HEK293 (cell line): ENCODE measurements around the gene SFXN3.

Source experiments
- CTCF ChIA-PET: fragments of 350-600 bp; formaldehyde crosslinking; extraction: SDS; loops from one replicate; lab custom pipeline; 2021; ENCODE audit warnings: antibody characterized with exemption; lab: Yijun Ruan, JAX
- POLR2A ChIA-PET: fragments of 300-600 bp; formaldehyde crosslinking; extraction: SDS; loops from one replicate; lab custom pipeline; 2020; ENCODE audit warnings: antibody characterized with exemption, inconsistent platforms; lab: Yijun Ruan, JAX
- H3K27ac ChIP-seq: fragments of 200-500 bp; sonication (Bioruptor generic); 2 replicates; pipeline ENCODE4 v1.5.1; 2014; ENCODE audit warnings: low read depth, low read length, control low read depth, inconsistent platforms; ENCODE audit errors: extremely low read depth
- H3K36me3 ChIP-seq, 2 experiments: fragments of 200-500 bp in 1 of 2; sonication (Bioruptor generic) in 1 of 2; 1 replicate in 1 of 2; 2 replicates in 1 of 2; pipeline ENCODE4 v1.5.1; 2014 to 2017; ENCODE audit warnings: inconsistent platforms in 2 of 2, low read length in 2 of 2; ENCODE audit not compliant: control insufficient read depth in 2 of 2, insufficient read depth in 1 of 2
- H3K4me1 ChIP-seq: fragments of 200-500 bp; sonication (Bioruptor generic); 2 replicates; pipeline ENCODE4 v1.5.1; 2014; ENCODE audit warnings: mild to moderate bottlenecking, low read length, inconsistent platforms; ENCODE audit not compliant: control insufficient read depth, insufficient read depth
- H3K4me3 ChIP-seq: 2 replicates; pipeline ENCODE4 v1.5.1; 2011; ENCODE audit warnings: low read depth, mild to moderate bottlenecking, control low read depth, low read length, moderate library complexity
- H3K9me3 ChIP-seq: fragments of 200-500 bp; sonication (Bioruptor generic); 2 replicates; pipeline ENCODE4 v1.5.1; 2014; ENCODE audit warnings: low read depth, low read length, inconsistent platforms; ENCODE audit not compliant: control insufficient read depth, insufficient read depth
- EGR2 ChIP-seq: fragments of 450-650 bp; formaldehyde crosslinking; IDR thresholded peaks from 2 replicates; pipeline ENCODE4 v1.5.1; 2016; ENCODE audit warnings: low read depth, missing biosample characterization, missing genetic modification characterization
- PATZ1 ChIP-seq: fragments of 450-650 bp; formaldehyde crosslinking; IDR thresholded peaks from 2 replicates; pipeline ENCODE4 v1.5.1; 2016; ENCODE audit warnings: missing biosample characterization, missing genetic modification characterization
- PRDM1 ChIP-seq: fragments of 450-650 bp; formaldehyde crosslinking; IDR thresholded peaks from 2 replicates; pipeline ENCODE4; 2016; ENCODE audit warnings: missing biosample characterization, missing genetic modification characterization
- PRDM2 ChIP-seq: fragments of 450-650 bp; formaldehyde crosslinking; IDR thresholded peaks from 2 replicates; pipeline ENCODE4 v1.5.1; 2016; ENCODE audit warnings: missing biosample characterization, missing genetic modification characterization, borderline replicate concordance
- SP2 ChIP-seq: fragments of 450-650 bp; formaldehyde crosslinking; IDR thresholded peaks from 2 replicates; pipeline ENCODE4 v1.5.1; 2016; ENCODE audit warnings: missing biosample characterization, missing genetic modification characterization
- ZBTB17 ChIP-seq: fragments of 450-650 bp; formaldehyde crosslinking; IDR thresholded peaks from 2 replicates; pipeline ENCODE4 v1.5.1; 2016; ENCODE audit warnings: missing biosample characterization, missing genetic modification characterization
- ZBTB48 ChIP-seq: fragments of 450-650 bp; formaldehyde crosslinking; IDR thresholded peaks from 2 replicates; pipeline ENCODE4 v1.5.1; 2016; ENCODE audit warnings: missing biosample characterization, missing genetic modification characterization
- ZFHX2 ChIP-seq: fragments of 450-650 bp; formaldehyde crosslinking; conservative IDR thresholded peaks from 2 replicates; pipeline ENCODE4 v1.5.1; 2016; ENCODE audit warnings: missing biosample characterization, missing genetic modification characterization
- ZNF449 ChIP-seq: fragments of 450-650 bp; formaldehyde crosslinking; IDR thresholded peaks from 2 replicates; pipeline ENCODE4 v1.5.1; 2017; ENCODE audit warnings: missing biosample characterization, mild to moderate bottlenecking, missing genetic modification characterization, moderate library complexity
- ZNF600 ChIP-seq: fragments of 450-650 bp; formaldehyde crosslinking; IDR thresholded peaks from 2 replicates; pipeline ENCODE4 v1.5.1; 2016; ENCODE audit warnings: missing biosample characterization, missing genetic modification characterization
- ZNF76 ChIP-seq: fragments of 450-650 bp; formaldehyde crosslinking; IDR thresholded peaks from 2 replicates; pipeline ENCODE4; 2016; ENCODE audit warnings: low read depth, missing biosample characterization, missing genetic modification characterization, borderline replicate concordance
- ZNF837 ChIP-seq: fragments of 450-650 bp; formaldehyde crosslinking; IDR thresholded peaks from 2 replicates; pipeline ENCODE4 v1.5.1; 2016; ENCODE audit warnings: missing biosample characterization, missing genetic modification characterization
- ZSCAN16 ChIP-seq: fragments of 450-650 bp; formaldehyde crosslinking; IDR thresholded peaks from 2 replicates; pipeline ENCODE4 v1.5.1; 2016; ENCODE audit warnings: missing biosample characterization, missing genetic modification characterization

SFXN3 gene

GRCh38 chr10:101007915-101008822 is 22.9 kb upstream of the SFXN3 start:
- TF ChIP-seq ZNF449 (peak; percentile 83), ZNF837 (tag by site-specific recombination) (no peak), ZNF600 (0 out of 2 replicates have a peak, but pooled peaks have one; percentile 34), EGR2 (tag by site-specific recombination) (peak; percentile 93), ZSCAN16 (tag by site-specific recombination) (no peak), ZFHX2 (tag by site-specific recombination) (peak; percentile 88), PRDM1 (peak; percentile 72), ZBTB48 (tag by site-specific recombination) (no peak), PATZ1 (tag by site-specific recombination) (peak; percentile 53), SP2 (tag by site-specific recombination) (peak; percentile 6; the same call in 1 of the 2 replicates)
- no peak overlapping the region for H3K4me3 ChIP-seq
- CTCF ChIA-PET, result interaction anchor here (0.7 to 4.8 kb wide), 7 partner anchors 10 to 88 kb away, joined by 3 to 64 read pairs (median 5); partner anchors contain the start of gene LZTS2
- H3K27ac ChIP-seq, result no peak overlapping the region
- 0 out of 2 replicates have a peak, but pooled peaks cover 3% of the 10 kb centered on the region for H3K4me1 ChIP-seq
- peaks cover 8 to 45% of the 10 kb centered on the region in 2 experiments; a peak in 2 of 3 replicates for H3K36me3 ChIP-seq
- POLR2A ChIA-PET, result interaction anchor here (1.0 to 3.0 kb wide), 2 partner anchors 10 to 11 kb away, joined by 3 to 9 read pairs; no protein-coding TSS in a partner anchor
- no peaks in the 10 kb centered on the region for H3K9me3 ChIP-seq

GRCh38 chr10:101008823-101009423 is 22.1 kb upstream of the SFXN3 start:
- H3K4me3 ChIP-seq, result no peak overlapping the region
- POLR2A ChIA-PET, result interaction anchor here (1.0 kb wide), 1 partner anchor 11 kb away, joined by 3 read pairs; no protein-coding TSS in a partner anchor
- peaks cover 5 to 38% of the 10 kb centered on the region in 2 experiments; a peak in 2 of 3 replicates for H3K36me3 ChIP-seq
- no peak for TF ChIP-seq PRDM2 (tag by site-specific recombination)
- no peak for TF ChIP-seq ZBTB17
- no peak for TF ChIP-seq ZNF449
- TF ChIP-seq ZNF76 (tag by site-specific recombination), result no peak
- no peaks in the 10 kb centered on the region for H3K9me3 ChIP-seq
- CTCF ChIA-PET, result interaction anchor here (2.0 to 4.8 kb wide), 2 partner anchors 11 to 14 kb away, joined by 5 to 64 read pairs; partner anchors contain the start of gene LZTS2
- no peak overlapping the region for H3K27ac ChIP-seq
- peaks cover 4% of the 10 kb centered on the region; the same call in 1 of the 2 replicates for H3K4me1 ChIP-seq
